HG02840 (cell line): ENCODE data around the gene ARMC5.

Source experiments
- ATAC-seq: cut with Tn5 transposase; IDR thresholded peaks from one replicate; pipeline ENCODE4 v1.9.1; 2021; ENCODE audit warnings: mild to moderate bottlenecking, moderate library complexity, moderate number of reproducible peaks; ENCODE audit not compliant: unreplicated experiment, low FRiP score

Gene ARMC5

GRCh38 chr16:31461201-31461920 is 2.1 kb downstream of the ARMC5 start:
- no peak for ATAC-seq

- no peak for ATAC-seq
Observed at GRCh38 chr16:31461921-31462804, 2.9 kb downstream of the ARMC5 start.

- no peak for ATAC-seq
Observed at GRCh38 chr16:31464348-31464769, 5.1 kb downstream of the ARMC5 start.

- no peak for ATAC-seq
Observed at GRCh38 chr16:31464781-31465260, 5.5 kb downstream of the ARMC5 start.

GRCh38 chr16:31465788-31466370 is 6.6 kb downstream of the ARMC5 start:
- no peak for ATAC-seq

- ATAC-seq, result no peak
Observed at GRCh38 chr16:31466381-31466841, 7.1 kb downstream of the ARMC5 start.

GRCh38 chr16:31467151-31467773 is 8.0 kb downstream of the ARMC5 start:
- no peak for ATAC-seq

- no peak for ATAC-seq
Observed at GRCh38 chr16:31467858-31468257, 8.6 kb downstream of the ARMC5 start.

GRCh38 chr16:31470615-31471014 is 11.3 kb downstream of the ARMC5 start:
- ATAC-seq, result no peak

GRCh38 chr16:31471241-31471874 is 12.1 kb downstream of the ARMC5 start:
- ATAC-seq, result no peak

- ATAC-seq, result peak; percentile 20
Observed at GRCh38 chr16:31471875-31472708, 12.8 kb downstream of the ARMC5 start, which contains the start of gene TGFB1I1. TGFB1I1 (plus strand) TSS chr16:31472152; CDS start chr16:31472189, 37 bp downstream.

- peak; percentile 66 for ATAC-seq
Observed at GRCh38 chr16:31472709-31473203, 13.5 kb downstream of the ARMC5 start.

GRCh38 chr16:31473264-31473984 is 14.1 kb downstream of the ARMC5 start:
- no peak for ATAC-seq

- ATAC-seq, result no peak
Observed at GRCh38 chr16:31474173-31474714, 14.9 kb downstream of the ARMC5 start.

GRCh38 chr16:31474773-31475738 is 15.8 kb downstream of the ARMC5 start:
- ATAC-seq, result no peak

- no peak for ATAC-seq
Observed at GRCh38 chr16:31475946-31476302, 16.6 kb downstream of the ARMC5 start.
